Stimulated activated memory B cell treated with anti-CD40 and anti-IgM and Interleukin-4, amounts not matched to agents 10 μg/mL and 1 μg/mL and 100 μg/mL, for 72 hours (primary cell): ENCODE results near the gene STK38.
A peak's percentile ranks its signal among the peaks of the same experiment; 100 is the strongest.
"Not testable (repeated sequence)": the region's sequence is repeated elsewhere in the genome, so short reads cannot be mapped to it uniquely, and the experiment has no call there.

ENCODE experiments used
- ATAC-seq: fragments of 150-1000 bp; cut with Tn5 transposase; 2 replicates; pipeline ENCODE4 v1.10.0; 2021
- H3K27ac Mint-ChIP-seq: one replicate; pipeline ENCODE4 v1.8.0; 2022; ENCODE audit warnings: mild to moderate bottlenecking, mixed read lengths
- H3K27me3 Mint-ChIP-seq: one replicate; pipeline ENCODE4 v1.8.0; 2022; ENCODE audit warnings: mixed read lengths
- H3K36me3 Mint-ChIP-seq: one replicate; pipeline ENCODE4 v1.8.0; 2022; ENCODE audit warnings: mixed read lengths
- H3K4me1 Mint-ChIP-seq: one replicate; pipeline ENCODE4 v1.8.0; 2022; ENCODE audit warnings: mixed read lengths
- H3K4me3 Mint-ChIP-seq: one replicate; pipeline ENCODE4 v1.8.0; 2022; ENCODE audit warnings: mild to moderate bottlenecking, moderate library complexity, mixed read lengths
- H3K9me3 Mint-ChIP-seq: one replicate; pipeline ENCODE4 v1.8.0; 2022; ENCODE audit warnings: mixed read lengths

The STK38 gene

GRCh38 chr6:36460916-36461315 lies 86.4 kb downstream of the STK38 start:
- peaks cover 48% of the 10 kb centered on the region for H3K4me1 Mint-ChIP-seq
- no peaks in the 10 kb centered on the region for H3K27me3 Mint-ChIP-seq

GRCh38 chr6:36459501-36459900 lies 87.8 kb downstream of the STK38 start:
- Mint-ChIP-seq H3K4me3 (no peak overlapping the region), H3K4me1 (peaks cover 44% of the 10 kb centered on the region), H3K27me3 (no peaks in the 10 kb centered on the region), H3K36me3 (peaks cover 15% of the 10 kb centered on the region), H3K27ac (no peak overlapping the region), H3K9me3 (no peaks in the 10 kb centered on the region)
- ATAC-seq = no peak

More at GRCh38 chr6:36460916-36461315, 86.4 kb downstream of the STK38 start:
- H3K36me3 Mint-ChIP-seq = peaks cover 15% of the 10 kb centered on the region
- ATAC-seq = no peak
- H3K9me3 Mint-ChIP-seq = no peaks in the 10 kb centered on the region
- no peak overlapping the region for H3K4me3 Mint-ChIP-seq
- no peak overlapping the region for H3K27ac Mint-ChIP-seq

GRCh38 chr6:36455486-36456027 lies 91.7 kb downstream of the STK38 start:
- no peak overlapping the region for H3K4me3 Mint-ChIP-seq
- ATAC-seq = no peak
- peaks cover 13% of the 10 kb centered on the region for H3K36me3 Mint-ChIP-seq
- H3K27ac Mint-ChIP-seq = no peak overlapping the region
- H3K4me1 Mint-ChIP-seq = peaks cover 20% of the 10 kb centered on the region
- H3K27me3 Mint-ChIP-seq = no peaks in the 10 kb centered on the region
- H3K9me3 Mint-ChIP-seq = no peaks in the 10 kb centered on the region

GRCh38 chr6:36452897-36453296 lies 94.4 kb downstream of the STK38 start:
- H3K27me3 Mint-ChIP-seq, ATAC-seq: not testable (repeated sequence)
- peaks cover 18% of the 10 kb centered on the region for H3K4me1 Mint-ChIP-seq

GRCh38 chr6:36449173-36449572 lies 98.1 kb downstream of the STK38 start:
- not testable (repeated sequence) for ATAC-seq, H3K27me3 Mint-ChIP-seq, H3K9me3 Mint-ChIP-seq, H3K4me3 Mint-ChIP-seq, H3K27ac Mint-ChIP-seq
- peaks cover 22% of the 10 kb centered on the region for H3K36me3 Mint-ChIP-seq
- peaks cover 27% of the 10 kb centered on the region for H3K4me1 Mint-ChIP-seq

More at GRCh38 chr6:36452897-36453296, 94.4 kb downstream of the STK38 start:
- H3K4me3 Mint-ChIP-seq, H3K27ac Mint-ChIP-seq, H3K9me3 Mint-ChIP-seq: not testable (repeated sequence)
- peaks cover 28% of the 10 kb centered on the region for H3K36me3 Mint-ChIP-seq

- H3K27me3 Mint-ChIP-seq = no peaks in the 10 kb centered on the region
- H3K36me3 Mint-ChIP-seq = peaks cover 16% of the 10 kb centered on the region
- H3K9me3 Mint-ChIP-seq = no peaks in the 10 kb centered on the region
- no peak for ATAC-seq
- no peak overlapping the region for H3K4me3 Mint-ChIP-seq
- H3K4me1 Mint-ChIP-seq = peaks cover 39% of the 10 kb centered on the region
- H3K27ac Mint-ChIP-seq = peak overlapping the region; percentile 18
These were observed 101.7 kb downstream of the STK38 start for GRCh38 chr6:36445621-36446020.

- Mint-ChIP-seq H3K4me3 (peak overlapping the region; percentile 94), H3K4me1 (peaks cover 34% of the 10 kb centered on the region), H3K27ac (peak overlapping the region; percentile 95), H3K9me3 (no peaks in the 10 kb centered on the region), H3K27me3 (no peaks in the 10 kb centered on the region), H3K36me3 (peaks cover 12% of the 10 kb centered on the region)
- ATAC-seq = no peak
These were observed 102.8 kb downstream of the STK38 start for GRCh38 chr6:36444470-36444869.
